PFSK-1 (cell line): ENCODE data around the gene C19orf81.

Experiments used
- FOXP2 ChIP-seq: optimal IDR thresholded peaks from 2 replicates; pipeline ENCODE3; 2011; ENCODE audit warnings: borderline replicate concordance, control low read depth, inconsistent platforms; ENCODE audit not compliant: insufficient read depth; ENCODE audit errors: extremely low read length, extremely low read depth
- POLR2AphosphoS5 ChIP-seq: IDR thresholded peaks from 2 replicates; pipeline ENCODE4 v1.6.1; 2012; ENCODE audit warnings: low read depth, mild to moderate bottlenecking, control low read depth, low read length, moderate library complexity
- SIN3A ChIP-seq: IDR thresholded peaks from 2 replicates; pipeline ENCODE4 v1.6.1; 2012; ENCODE audit warnings: mild to moderate bottlenecking, low read length, moderate library complexity, borderline replicate concordance; ENCODE audit not compliant: insufficient read depth
- TAF1 ChIP-seq: IDR thresholded peaks from 2 replicates; pipeline ENCODE4 v1.6.1; 2012; ENCODE audit warnings: low read length, control low read depth, borderline replicate concordance; ENCODE audit not compliant: insufficient read depth
- TF ChIP-seq, protein P1 (sequence below), 2 experiments: IDR thresholded peaks; 2 replicates each; pipeline versions ENCODE4 v1.6.1 to v1.8.0; 2011 to 2012; ENCODE audit warnings: low read depth in 2 of 2, low read length in 2 of 2, control low read depth in 1 of 2, inconsistent platforms in 1 of 2, mild to moderate bottlenecking in 1 of 2, moderate library complexity in 1 of 2; ENCODE audit not compliant: insufficient read depth in 1 of 2

DNA sequence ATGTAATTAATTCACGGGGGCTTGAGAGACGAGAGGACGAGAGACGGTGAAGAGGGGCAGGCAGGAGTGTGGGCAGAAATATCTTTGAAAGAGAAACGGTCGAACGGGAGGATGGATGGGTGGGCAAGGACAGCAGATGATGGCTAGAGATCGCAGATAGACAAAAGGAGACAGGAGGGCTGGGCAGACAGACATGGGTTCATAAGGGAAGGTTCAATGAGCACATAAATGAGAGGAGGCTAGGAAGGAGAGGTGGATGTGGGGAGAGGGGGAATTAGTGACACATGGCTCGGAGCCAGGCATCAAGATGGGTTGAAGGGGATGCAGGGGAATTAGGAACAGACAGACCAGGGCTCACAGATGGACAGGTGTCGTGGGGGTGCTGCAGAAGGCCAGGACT is 10.6 kb upstream of the C19orf81 start:
- TF ChIP-seq, protein P1, sequence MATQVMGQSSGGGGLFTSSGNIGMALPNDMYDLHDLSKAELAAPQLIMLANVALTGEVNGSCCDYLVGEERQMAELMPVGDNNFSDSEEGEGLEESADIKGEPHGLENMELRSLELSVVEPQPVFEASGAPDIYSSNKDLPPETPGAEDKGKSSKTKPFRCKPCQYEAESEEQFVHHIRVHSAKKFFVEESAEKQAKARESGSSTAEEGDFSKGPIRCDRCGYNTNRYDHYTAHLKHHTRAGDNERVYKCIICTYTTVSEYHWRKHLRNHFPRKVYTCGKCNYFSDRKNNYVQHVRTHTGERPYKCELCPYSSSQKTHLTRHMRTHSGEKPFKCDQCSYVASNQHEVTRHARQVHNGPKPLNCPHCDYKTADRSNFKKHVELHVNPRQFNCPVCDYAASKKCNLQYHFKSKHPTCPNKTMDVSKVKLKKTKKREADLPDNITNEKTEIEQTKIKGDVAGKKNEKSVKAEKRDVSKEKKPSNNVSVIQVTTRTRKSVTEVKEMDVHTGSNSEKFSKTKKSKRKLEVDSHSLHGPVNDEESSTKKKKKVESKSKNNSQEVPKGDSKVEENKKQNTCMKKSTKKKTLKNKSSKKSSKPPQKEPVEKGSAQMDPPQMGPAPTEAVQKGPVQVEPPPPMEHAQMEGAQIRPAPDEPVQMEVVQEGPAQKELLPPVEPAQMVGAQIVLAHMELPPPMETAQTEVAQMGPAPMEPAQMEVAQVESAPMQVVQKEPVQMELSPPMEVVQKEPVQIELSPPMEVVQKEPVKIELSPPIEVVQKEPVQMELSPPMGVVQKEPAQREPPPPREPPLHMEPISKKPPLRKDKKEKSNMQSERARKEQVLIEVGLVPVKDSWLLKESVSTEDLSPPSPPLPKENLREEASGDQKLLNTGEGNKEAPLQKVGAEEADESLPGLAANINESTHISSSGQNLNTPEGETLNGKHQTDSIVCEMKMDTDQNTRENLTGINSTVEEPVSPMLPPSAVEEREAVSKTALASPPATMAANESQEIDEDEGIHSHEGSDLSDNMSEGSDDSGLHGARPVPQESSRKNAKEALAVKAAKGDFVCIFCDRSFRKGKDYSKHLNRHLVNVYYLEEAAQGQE (IDR thresholded peaks at IDR 0.05; ENCODE audit: insufficient read depth in 1 of 2, low read depth in 2 of 2, low read length in 2 of 2), result no peak
- TF ChIP-seq POLR2AphosphoS5, result no peak
- no peak for TF ChIP-seq TAF1
- TF ChIP-seq SIN3A, result no peak
- TF ChIP-seq FOXP2, result no peak
